ENCODE measurements around the gene PTPRF. TPM values are rescaled to one million over a fixed set of nuclear protein-coding genes. Genes with fewer than 3 reads are reported as not detected.

PTPRF gene
- polyA plus RNA-seq, 1 experiment: 68.3 TPM

GRCh38 chr1:43542527-43543458, 12.1 kb downstream of the PTPRF start:
- CTCF ChIA-PET: interaction anchor here (1.0 to 1.1 kb wide), 2 partner anchors 11 to 12 kb away, joined by 3 to 5 read pairs; no protein-coding TSS in a partner anchor
- no peak for DNase-seq (ENCODE audit: low read depth, low spot score)
- H3K27ac ChIP-seq (ENCODE audit: low read depth, low read length): no peak overlapping the region

GRCh38 chr1:43543567-43543966, 12.9 kb downstream of the PTPRF start:
- no peak for TF ChIP-seq CTCF (IDR thresholded peaks at IDR 0.05; ENCODE audit: low read depth, low read length)
- no peaks in the 10 kb centered on the region for H3K9me3 ChIP-seq (ENCODE audit: control insufficient read depth, insufficient read depth, low read length)
- no peak overlapping the region for H3K4me3 ChIP-seq (ENCODE audit: low read depth, low read length)
- no peaks in the 10 kb centered on the region for H3K27me3 ChIP-seq (ENCODE audit: control insufficient read depth, insufficient read depth, low read length)
- no peak overlapping the region for H3K27ac ChIP-seq (ENCODE audit: low read depth, low read length)
- POLR2A ChIA-PET: no interaction called here
- CTCF ChIA-PET: interaction anchor here (1.1 kb wide), 1 partner anchor 11 kb away, joined by 5 read pairs; no protein-coding TSS in a partner anchor
- no peak for DNase-seq (ENCODE audit: low read depth, low spot score)

More at GRCh38 chr1:43542527-43543458, 12.1 kb downstream of the PTPRF start:
- TF ChIP-seq CTCF (IDR thresholded peaks at IDR 0.05; ENCODE audit: low read depth, low read length): no peak
- Histone ChIP-seq H3K4me3 (ENCODE audit: low read depth, low read length) (no peak overlapping the region), H3K27me3 (ENCODE audit: control insufficient read depth, insufficient read depth, low read length) (no peaks in the 10 kb centered on the region), H3K9me3 (ENCODE audit: control insufficient read depth, insufficient read depth, low read length) (no peaks in the 10 kb centered on the region)
- POLR2A ChIA-PET: no interaction called here

DNA sequence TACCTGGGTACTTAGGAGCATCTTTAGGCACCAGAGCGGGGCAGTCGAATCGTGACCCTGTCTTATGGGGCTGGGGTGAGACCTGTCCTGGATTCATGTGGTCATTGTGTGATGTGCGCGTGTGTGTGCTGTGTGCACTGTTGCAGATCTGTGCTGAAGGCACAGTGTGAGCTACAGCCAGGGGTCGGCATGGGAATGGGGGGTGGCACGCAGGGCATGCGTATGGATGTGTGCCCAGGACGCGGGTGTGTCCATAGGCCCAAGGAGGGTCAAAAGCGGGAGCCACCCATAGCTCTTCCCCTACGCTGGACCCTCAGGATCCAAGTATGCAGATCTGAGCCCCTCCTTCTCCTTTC, 14.6 kb downstream of the PTPRF start:
- H3K27ac ChIP-seq (ENCODE audit: low read depth, low read length): no peak overlapping the region
- no peaks in the 10 kb centered on the region for H3K27me3 ChIP-seq (ENCODE audit: control insufficient read depth, insufficient read depth, low read length)
- no peak for TF ChIP-seq CTCF (IDR thresholded peaks at IDR 0.05; ENCODE audit: low read depth, low read length)
- DNase-seq (ENCODE audit: low read depth, low spot score): no peak
- POLR2A ChIA-PET: no interaction called here
- CTCF ChIA-PET: interaction anchor here (0.6 kb wide), 1 partner anchor 1168 kb away, joined by 4 read pairs; no protein-coding TSS in a partner anchor
- H3K4me3 ChIP-seq (ENCODE audit: low read depth, low read length): no peak overlapping the region
- H3K9me3 ChIP-seq (ENCODE audit: control insufficient read depth, insufficient read depth, low read length): no peaks in the 10 kb centered on the region; the same call in 1 of the 2 replicates

DNA sequence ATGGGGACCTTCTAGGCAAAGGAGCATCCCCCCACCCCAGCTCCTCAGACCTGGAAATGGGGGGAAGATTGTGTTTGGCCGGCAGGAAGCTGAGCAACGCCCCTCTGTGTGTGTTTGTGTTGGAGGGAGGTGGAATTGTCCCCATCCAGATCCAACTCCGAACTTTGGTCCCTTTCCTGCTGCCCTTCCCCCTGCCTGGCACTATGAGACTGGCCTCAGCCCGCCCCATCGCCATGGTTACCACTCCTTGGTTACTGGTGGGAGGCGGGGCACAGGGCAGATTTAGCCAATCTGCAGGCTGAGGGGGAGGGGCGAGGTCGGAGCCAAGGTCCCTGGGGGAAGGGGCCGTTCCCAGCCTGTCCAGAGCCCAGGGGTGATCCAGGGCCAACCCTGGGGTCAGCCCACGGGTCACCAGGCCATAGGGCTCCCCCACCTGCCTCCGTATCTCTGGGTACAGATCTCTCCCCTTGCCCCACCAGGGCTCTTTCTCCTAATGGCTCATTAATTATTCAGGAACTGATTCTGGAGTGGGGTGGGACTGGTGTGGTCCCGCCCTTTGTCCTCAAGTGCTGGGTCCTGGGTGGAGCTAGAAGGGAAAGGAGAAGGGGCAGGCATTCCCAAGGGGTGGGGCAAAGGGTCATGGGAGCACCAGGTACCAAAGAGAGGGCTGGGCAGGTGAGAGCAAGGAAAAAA, 15.2 kb downstream of the PTPRF start:
- POLR2A ChIA-PET: no interaction called here
- H3K4me3 ChIP-seq (ENCODE audit: low read depth, low read length): no peak overlapping the region
- H3K9me3 ChIP-seq (ENCODE audit: control insufficient read depth, insufficient read depth, low read length): no peaks in the 10 kb centered on the region; the same call in 1 of the 2 replicates
- H3K27ac ChIP-seq (ENCODE audit: low read depth, low read length): no peak overlapping the region
- no peaks in the 10 kb centered on the region for H3K27me3 ChIP-seq (ENCODE audit: control insufficient read depth, insufficient read depth, low read length)
- DNase-seq (ENCODE audit: low read depth, low spot score): no peak
- TF ChIP-seq CTCF (IDR thresholded peaks at IDR 0.05; ENCODE audit: low read depth, low read length): no peak
- CTCF ChIA-PET: interaction anchor here (0.6 kb wide), 1 partner anchor 1167 kb away, joined by 4 read pairs; no protein-coding TSS in a partner anchor

All from AG04450 (cell line).